Measurements from ENCODE around the gene OR13F1. TPM values are rescaled to one million over a fixed set of nuclear protein-coding genes. Genes with fewer than 3 reads are reported as not detected.

Gene OR13F1
- total RNA-seq (2014; rRNA removed) (not detected in 2 replicates), Bru-seq, nascent RNA (not detected), BruChase-seq, experiment 1, labeled RNA remaining after a 6-hour chase (not detected), BruChase-seq, experiment 2, labeled RNA remaining after a 2-hour chase (not detected)
- long read RNA-seq: 0 reads

DNA sequence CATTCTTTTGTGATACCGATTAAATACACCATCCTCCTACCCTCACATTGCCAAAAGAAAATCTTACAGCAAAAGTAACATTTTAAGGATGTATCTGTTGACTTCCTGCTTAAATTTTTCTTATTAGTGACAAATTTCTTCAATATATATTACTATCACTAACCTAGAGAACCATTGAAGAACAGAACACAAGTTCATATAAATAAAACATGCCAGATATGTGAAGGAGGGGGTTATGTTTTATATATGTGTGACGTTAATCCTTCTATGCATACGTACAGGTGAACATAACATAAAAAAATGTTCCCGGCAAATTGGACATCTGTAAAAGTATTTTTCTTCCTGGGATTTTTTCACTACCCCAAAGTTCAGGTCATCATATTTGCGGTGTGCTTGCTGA is at the start of gene OR13F1:
Gene OR13F1, plus strand, starts transcription at position 301 of the 400 bp plus-strand sequence. Its CDS starts 0 bp downstream, at position 301.
- no peaks in the 10 kb centered on the region for H4K20me1 ChIP-seq (ENCODE audit: low read length)
- no peaks in the 10 kb centered on the region for H3F3A ChIP-seq (ENCODE audit: low read length, unreplicated experiment)
- H3K79me2 ChIP-seq (ENCODE audit: low read length): no peaks in the 10 kb centered on the region
- DNase-seq (no peak), ATAC-seq (no peak)
- ChIA-PET POLR2A (ENCODE audit: unreplicated experiment) (no interaction called here), CTCF (no interaction called here)
- H3K9ac ChIP-seq (ENCODE audit: low read length): no peak within 1 kb of the TSS
- no peaks in the 10 kb centered on the region for H3K4me1 ChIP-seq (ENCODE audit: insufficient read depth, low read length)
- no TSS peak for BruUV-seq (replicated peaks)
- no peak within 1 kb of the TSS for H3K4me3 ChIP-seq (ENCODE audit: low read length)
- no peak within 1 kb of the TSS for H3K27ac ChIP-seq (ENCODE audit: low read length)
- no peaks in the 10 kb centered on the region for H3K27me3 ChIP-seq (ENCODE audit: low read length)
- H3K9me2 ChIP-seq (replicated peaks; ENCODE audit: low read length): no peaks in the 10 kb centered on the region
- TF ChIP-seq EZH2phosphoT487 (IDR thresholded peaks at IDR 0.05; ENCODE audit: borderline replicate concordance, low read length) (no peak), EZH2 (IDR thresholded peaks at IDR 0.05; ENCODE audit: low read length, unreplicated experiment) (no peak), CTCF (conservative IDR thresholded peaks at IDR 0.05; ENCODE audit: low read depth, low read length) (no peak)
- no peaks in the 10 kb centered on the region for H3K9me3 ChIP-seq (ENCODE audit: low read length)
- no peak within 1 kb of the TSS for H3K4me2 ChIP-seq (ENCODE audit: low read length)
- intact Hi-C loops (cut with micrococcal nuclease): no loop called here
- H2AFZ ChIP-seq (ENCODE audit: low read length): no peak within 1 kb of the TSS
- no peaks in the 10 kb centered on the region for H3K36me3 ChIP-seq (ENCODE audit: low read depth, low read length)

DNA sequence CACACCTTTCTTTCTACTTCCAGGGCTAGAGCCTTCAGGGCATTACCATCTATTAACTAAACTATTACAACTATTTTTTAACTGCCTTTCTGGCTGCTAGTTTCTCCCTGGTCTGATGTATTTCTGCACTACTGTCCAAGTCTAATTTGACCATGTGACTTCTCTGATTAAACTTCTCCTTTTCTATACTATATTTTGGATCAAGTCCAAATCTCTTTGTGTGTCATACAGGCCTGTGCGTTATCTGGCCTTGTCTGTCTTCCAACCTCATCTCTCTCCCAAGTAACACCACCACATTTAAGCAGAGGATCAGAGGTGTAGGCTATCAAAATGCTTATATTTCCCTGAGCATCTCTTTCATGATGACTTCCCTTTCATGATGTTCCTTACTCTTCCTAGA is 47.2 kb upstream of the OR13F1 start:
- Histone ChIP-seq H2AFZ (ENCODE audit: low read length) (no peak overlapping the region), H4K20me1 (ENCODE audit: low read length) (no peaks in the 10 kb centered on the region), H3K27me3 (ENCODE audit: low read length) (no peaks in the 10 kb centered on the region), H3F3A (ENCODE audit: low read length, unreplicated experiment) (no peaks in the 10 kb centered on the region), H3K4me2 (ENCODE audit: low read length) (no peak overlapping the region), H3K9me3 (ENCODE audit: low read length) (no peaks in the 10 kb centered on the region), H3K36me3 (ENCODE audit: low read depth, low read length) (no peaks in the 10 kb centered on the region), H3K27ac (ENCODE audit: low read length) (no peak overlapping the region), H3K9me2 (replicated peaks; ENCODE audit: low read length) (no peaks in the 10 kb centered on the region), H3K79me2 (ENCODE audit: low read length) (no peaks in the 10 kb centered on the region), H3K4me3 (ENCODE audit: low read length) (no peak overlapping the region), H3K4me1 (ENCODE audit: insufficient read depth, low read length) (no peaks in the 10 kb centered on the region), H3K9ac (ENCODE audit: low read length) (no peak overlapping the region)
- BruUV-seq (replicated peaks): no TSS peak
- ChIA-PET CTCF (no interaction called here), POLR2A (ENCODE audit: unreplicated experiment) (no interaction called here)
- no peak for TF ChIP-seq EZH2phosphoT487 (IDR thresholded peaks at IDR 0.05; ENCODE audit: borderline replicate concordance, low read length)
- DNase-seq (no peak), ATAC-seq (no peak)
- intact Hi-C loops (cut with micrococcal nuclease): no loop called here

GRCh38 chr9:104463864-104464263 is 40.2 kb upstream of the OR13F1 start:
- H3K9me3 ChIP-seq (ENCODE audit: low read length): no peaks in the 10 kb centered on the region
- TF ChIP-seq CTCF (conservative IDR thresholded peaks at IDR 0.05; ENCODE audit: low read depth, low read length) (no peak), EZH2 (IDR thresholded peaks at IDR 0.05; ENCODE audit: low read length, unreplicated experiment) (no peak), EZH2phosphoT487 (IDR thresholded peaks at IDR 0.05; ENCODE audit: borderline replicate concordance, low read length) (no peak)
- H3K9ac ChIP-seq (ENCODE audit: low read length): no peak overlapping the region
- ATAC-seq (no peak), DNase-seq (no peak)
- intact Hi-C loops (cut with micrococcal nuclease): no loop called here
- H3K36me3 ChIP-seq (ENCODE audit: low read depth, low read length): no peaks in the 10 kb centered on the region
- no peak overlapping the region for H3K4me3 ChIP-seq (ENCODE audit: low read length)
- H3K27ac ChIP-seq (ENCODE audit: low read length): no peak overlapping the region
- no peaks in the 10 kb centered on the region for H3K79me2 ChIP-seq (ENCODE audit: low read length)
- H4K20me1 ChIP-seq (ENCODE audit: low read length): no peaks in the 10 kb centered on the region
- ChIA-PET CTCF (no interaction called here), POLR2A (ENCODE audit: unreplicated experiment) (no interaction called here)
- H3K4me1 ChIP-seq (ENCODE audit: insufficient read depth, low read length): no peaks in the 10 kb centered on the region
- no peak overlapping the region for H2AFZ ChIP-seq (ENCODE audit: low read length)
- H3K9me2 ChIP-seq (replicated peaks; ENCODE audit: low read length): no peaks in the 10 kb centered on the region
- no peaks in the 10 kb centered on the region for H3F3A ChIP-seq (ENCODE audit: low read length, unreplicated experiment)
- H3K4me2 ChIP-seq (ENCODE audit: low read length): no peak overlapping the region
- no peaks in the 10 kb centered on the region for H3K27me3 ChIP-seq (ENCODE audit: low read length)
- no TSS peak for BruUV-seq (replicated peaks)
